BE2C (cell line): ENCODE data around the gene BARX1.

Experiments used
- DNase-seq: peaks from one replicate; pipeline ENCODE4 v3.0.0-alpha.2; 2020
- H3K27me3 ChIP-seq: fragments of 250-450 bp; sonication (Bioruptor Pico); 2 replicates; pipeline ENCODE4 v1.5.1; 2020; ENCODE audit warnings: mild to moderate bottlenecking
- H3K36me3 ChIP-seq: fragments of 250-450 bp; sonication (Bioruptor Pico); 2 replicates; pipeline ENCODE4 v1.5.1; 2020; ENCODE audit warnings: mild to moderate bottlenecking
- H3K4me1 ChIP-seq: fragments of 250-450 bp; sonication (Bioruptor Pico); 2 replicates; pipeline ENCODE4 v1.5.1; 2020
- H3K4me3 ChIP-seq: 2 replicates; pipeline ENCODE4 v1.5.1; 2011; ENCODE audit warnings: low read depth, low read length
- H3K9me3 ChIP-seq: fragments of 250-450 bp; sonication (Bioruptor Pico); 2 replicates; pipeline ENCODE4 v1.5.1; 2020
- TF ChIP-seq, protein P1 (sequence below): IDR thresholded peaks from 2 replicates; pipeline ENCODE4 v1.5.1; 2012; ENCODE audit warnings: mild to moderate bottlenecking, low read depth, low read length

The BARX1 gene

DNA sequence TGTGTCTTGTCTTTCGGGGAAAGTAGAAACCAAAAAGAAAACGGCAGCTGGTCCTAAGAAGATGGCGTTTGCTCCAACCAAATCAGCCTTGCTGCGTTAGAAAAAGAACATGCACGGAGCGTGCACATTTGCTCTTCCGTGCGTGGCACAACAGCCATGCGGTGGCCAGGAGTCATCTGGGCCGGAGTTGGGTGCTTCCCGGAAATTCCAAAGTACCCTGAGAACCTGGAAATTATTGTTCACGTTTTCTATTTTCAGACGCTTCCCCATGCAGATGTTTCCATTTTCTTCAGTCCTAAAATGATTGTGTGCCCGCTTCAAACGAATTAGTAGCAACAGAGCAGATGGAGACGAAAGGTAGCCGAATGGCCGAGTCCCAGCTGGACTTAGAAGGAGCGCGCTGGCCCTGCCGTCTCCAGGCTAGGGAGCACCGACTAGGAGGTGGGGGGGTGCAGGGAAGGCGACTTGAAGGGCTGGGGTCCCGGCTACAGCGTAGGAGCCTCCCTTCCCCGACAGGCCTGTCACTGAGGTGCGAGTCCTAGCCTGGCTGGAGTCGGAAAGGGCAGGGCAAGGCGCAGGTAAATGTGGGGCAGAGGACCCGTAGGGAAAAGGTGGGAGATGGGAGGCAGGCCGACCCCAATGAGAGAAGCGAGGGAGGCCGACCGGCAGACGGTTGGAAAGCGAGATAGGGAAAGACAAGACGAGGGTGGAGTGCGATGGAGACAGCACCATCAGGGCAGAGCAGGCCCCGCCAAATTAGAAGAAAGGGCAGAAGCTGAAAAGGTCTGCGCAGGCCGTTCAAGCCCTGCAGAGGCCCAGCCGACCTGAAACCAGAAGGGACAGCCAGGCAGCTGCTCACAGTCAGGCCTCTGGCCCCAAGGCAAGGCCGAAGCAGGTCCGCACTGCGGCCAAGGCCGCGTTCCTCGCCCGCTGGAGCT, 1.4 kb downstream of the BARX1 start:
- no peaks in the 10 kb centered on the region for H3K4me1 ChIP-seq
- no peak for DNase-seq
- no peaks in the 10 kb centered on the region for H3K9me3 ChIP-seq
- H3K36me3 ChIP-seq: no peaks in the 10 kb centered on the region
- peaks cover 94% of the 10 kb centered on the region for H3K27me3 ChIP-seq
- TF ChIP-seq, protein P1, sequence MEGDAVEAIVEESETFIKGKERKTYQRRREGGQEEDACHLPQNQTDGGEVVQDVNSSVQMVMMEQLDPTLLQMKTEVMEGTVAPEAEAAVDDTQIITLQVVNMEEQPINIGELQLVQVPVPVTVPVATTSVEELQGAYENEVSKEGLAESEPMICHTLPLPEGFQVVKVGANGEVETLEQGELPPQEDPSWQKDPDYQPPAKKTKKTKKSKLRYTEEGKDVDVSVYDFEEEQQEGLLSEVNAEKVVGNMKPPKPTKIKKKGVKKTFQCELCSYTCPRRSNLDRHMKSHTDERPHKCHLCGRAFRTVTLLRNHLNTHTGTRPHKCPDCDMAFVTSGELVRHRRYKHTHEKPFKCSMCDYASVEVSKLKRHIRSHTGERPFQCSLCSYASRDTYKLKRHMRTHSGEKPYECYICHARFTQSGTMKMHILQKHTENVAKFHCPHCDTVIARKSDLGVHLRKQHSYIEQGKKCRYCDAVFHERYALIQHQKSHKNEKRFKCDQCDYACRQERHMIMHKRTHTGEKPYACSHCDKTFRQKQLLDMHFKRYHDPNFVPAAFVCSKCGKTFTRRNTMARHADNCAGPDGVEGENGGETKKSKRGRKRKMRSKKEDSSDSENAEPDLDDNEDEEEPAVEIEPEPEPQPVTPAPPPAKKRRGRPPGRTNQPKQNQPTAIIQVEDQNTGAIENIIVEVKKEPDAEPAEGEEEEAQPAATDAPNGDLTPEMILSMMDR: no peak
- H3K4me3 ChIP-seq: no peak overlapping the region

DNA sequence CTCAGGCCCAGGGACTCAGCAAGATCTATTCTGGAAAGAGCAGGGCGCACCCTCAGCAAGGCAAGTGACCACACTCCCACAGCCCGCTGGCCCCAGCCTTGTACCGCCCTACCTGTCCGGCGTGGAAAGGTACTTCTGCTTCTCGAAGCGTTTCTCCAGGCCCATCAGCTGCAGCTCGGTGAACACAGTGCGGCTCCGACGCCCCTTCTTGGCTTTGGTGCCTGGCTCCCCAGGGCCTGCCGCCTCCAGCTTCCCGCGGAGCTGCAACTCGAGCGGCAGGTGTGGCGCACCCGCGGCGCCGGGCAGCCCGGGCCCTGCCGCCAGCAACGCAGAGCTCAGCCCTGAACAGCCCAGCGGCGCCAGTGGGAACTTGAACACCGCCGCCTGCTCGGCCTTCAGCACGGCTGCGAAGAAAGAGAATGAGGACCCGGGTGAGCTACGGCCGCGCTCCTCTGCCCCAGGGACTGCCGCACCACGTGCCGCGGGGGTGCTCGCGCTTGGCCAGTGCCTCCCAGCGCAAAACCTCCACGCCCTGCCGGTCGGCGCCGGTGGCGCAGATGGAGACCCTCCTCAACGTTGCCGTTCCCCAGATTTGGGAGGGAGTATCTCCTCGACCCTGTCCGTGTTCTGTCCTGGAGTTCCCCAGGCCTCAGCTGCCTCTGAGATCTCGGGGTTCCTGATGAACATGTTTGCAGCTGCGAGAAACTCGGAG, 2.2 kb downstream of the BARX1 start:
- TF ChIP-seq, protein P1: no peak
- no peak overlapping the region for H3K4me3 ChIP-seq
- no peak for DNase-seq
- peaks cover 94% of the 10 kb centered on the region for H3K27me3 ChIP-seq
- no peaks in the 10 kb centered on the region for H3K4me1 ChIP-seq
- H3K9me3 ChIP-seq: no peaks in the 10 kb centered on the region
- H3K36me3 ChIP-seq: no peaks in the 10 kb centered on the region

- Histone ChIP-seq H3K36me3 (no peaks in the 10 kb centered on the region), H3K4me3 (no peak overlapping the region), H3K27me3 (peaks cover 93% of the 10 kb centered on the region), H3K9me3 (no peaks in the 10 kb centered on the region), H3K4me1 (no peaks in the 10 kb centered on the region)
- TF ChIP-seq, protein P1: no peak
- DNase-seq: no peak
These were observed 2.9 kb downstream of the BARX1 start for GRCh38 chr9:93952119-93952783.

DNA sequence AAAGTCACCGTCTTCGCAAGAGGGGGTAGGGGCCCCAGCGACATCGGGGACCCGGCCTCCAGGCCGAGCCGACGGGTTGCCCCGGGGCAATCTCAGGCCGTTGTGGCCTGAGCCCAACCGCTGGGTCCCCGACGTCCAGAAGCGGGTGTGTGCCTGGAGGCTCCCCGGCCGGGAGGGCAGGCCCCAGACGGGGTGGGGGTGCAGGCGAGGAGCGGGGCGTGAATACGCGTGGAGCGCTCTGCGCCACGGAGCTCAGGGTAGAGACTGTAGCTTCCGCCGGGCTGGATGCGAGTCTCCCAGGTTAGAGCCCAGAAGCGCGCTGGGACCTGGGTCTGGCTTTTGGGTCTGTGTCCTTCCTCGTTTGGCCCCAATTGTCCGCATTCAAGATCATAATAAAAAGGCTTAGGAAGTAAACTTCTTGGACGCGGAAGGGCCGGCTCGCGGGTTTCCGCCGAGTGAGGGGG, 3.5 kb downstream of the BARX1 start:
- Histone ChIP-seq H3K4me1 (no peaks in the 10 kb centered on the region), H3K4me3 (no peak overlapping the region), H3K36me3 (no peaks in the 10 kb centered on the region), H3K9me3 (no peaks in the 10 kb centered on the region), H3K27me3 (peaks cover 91% of the 10 kb centered on the region)
- TF ChIP-seq, protein P1: no peak
- no peak for DNase-seq

- H3K4me3 ChIP-seq: no peak overlapping the region
- TF ChIP-seq, protein P1: no peak
- DNase-seq: no peak
- H3K36me3 ChIP-seq: no peaks in the 10 kb centered on the region
- H3K4me1 ChIP-seq: no peaks in the 10 kb centered on the region
- H3K27me3 ChIP-seq: peaks cover 91% of the 10 kb centered on the region
- H3K9me3 ChIP-seq: no peaks in the 10 kb centered on the region
These were observed 4.2 kb downstream of the BARX1 start for GRCh38 chr9:93950619-93951601.
